Sigmoid colon (tissue), 4 donors: ENCODE data around the gene RING1.

Experiments
- EP300 ChIP-seq, 4 donors: sonication (generic); formaldehyde crosslinking; IDR thresholded peaks; one replicate each; pipeline ENCODE4 v1.6.1; 2017; ENCODE audit warnings: antibody characterized with exemption in 4 of 4
- POLR2A ChIP-seq, 2 donors: fragments of 450-650 bp; IDR thresholded peaks; one replicate each; pipeline ENCODE4 v1.6.1; 2016; ENCODE audit warnings: antibody characterized with exemption in 2 of 2, mild to moderate bottlenecking in 2 of 2, moderate library complexity in 2 of 2
- POLR2AphosphoS5 ChIP-seq, 4 donors: sonication (generic); formaldehyde crosslinking; IDR thresholded peaks; one replicate each; pipeline ENCODE4 v1.6.1; 2017; ENCODE audit warnings: antibody characterized with exemption in 4 of 4
- TF ChIP-seq, protein P1 (sequence below), 4 experiments: fragments of 450-650 bp in 3 of 4; fragments of 200-600 bp in 1 of 4; IDR thresholded peaks; one replicate each; pipeline ENCODE4 v1.5.1; 2016 to 2019; ENCODE audit warnings: antibody characterized with exemption in 4 of 4, mild to moderate bottlenecking in 3 of 4, moderate library complexity in 2 of 4

DNA sequence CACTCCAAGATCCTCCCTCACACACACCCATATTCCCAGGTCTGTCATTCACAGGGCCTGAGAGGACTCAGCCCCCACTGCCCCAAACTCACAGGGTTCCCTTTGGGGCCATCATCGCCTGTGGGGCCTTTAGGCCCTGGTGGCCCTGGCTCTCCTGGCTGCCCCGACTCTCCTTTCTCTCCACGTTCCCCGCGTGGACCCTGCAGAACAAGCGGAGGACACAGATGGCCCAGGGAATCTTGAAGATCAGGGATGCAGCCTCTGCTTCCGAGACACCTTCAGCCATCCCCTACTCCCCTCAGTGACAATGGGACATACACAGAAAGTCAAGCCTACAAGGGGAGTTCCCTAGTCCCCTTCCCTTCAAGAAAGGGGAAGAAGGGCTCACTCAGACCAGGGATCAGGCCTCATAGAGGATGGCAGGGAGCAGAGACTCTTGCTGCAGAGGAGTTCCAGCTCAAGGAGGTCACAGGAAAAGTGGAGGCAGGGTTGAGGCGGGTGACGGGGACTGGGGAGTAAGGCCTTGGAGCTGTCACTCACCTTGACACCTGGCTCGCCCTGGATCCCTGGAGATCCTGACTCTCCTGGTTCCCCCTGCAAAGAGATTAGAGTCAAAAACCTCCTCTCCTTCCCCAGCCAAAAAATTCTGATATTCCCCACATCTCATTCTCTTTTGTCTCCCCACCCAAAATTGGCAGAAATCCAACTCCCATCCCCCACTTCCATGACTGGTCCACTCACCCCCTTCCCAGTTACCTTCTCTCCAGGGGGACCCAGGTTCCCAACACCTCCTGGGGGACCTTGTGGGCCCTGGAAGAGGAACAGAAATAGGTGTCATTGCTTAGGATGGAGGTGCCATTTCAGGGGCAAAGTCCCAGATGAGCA, 38.8 kb upstream of the RING1 start:
- no peak for TF ChIP-seq POLR2A (IDR thresholded peaks at IDR 0.05)
- TF ChIP-seq, protein P1, sequence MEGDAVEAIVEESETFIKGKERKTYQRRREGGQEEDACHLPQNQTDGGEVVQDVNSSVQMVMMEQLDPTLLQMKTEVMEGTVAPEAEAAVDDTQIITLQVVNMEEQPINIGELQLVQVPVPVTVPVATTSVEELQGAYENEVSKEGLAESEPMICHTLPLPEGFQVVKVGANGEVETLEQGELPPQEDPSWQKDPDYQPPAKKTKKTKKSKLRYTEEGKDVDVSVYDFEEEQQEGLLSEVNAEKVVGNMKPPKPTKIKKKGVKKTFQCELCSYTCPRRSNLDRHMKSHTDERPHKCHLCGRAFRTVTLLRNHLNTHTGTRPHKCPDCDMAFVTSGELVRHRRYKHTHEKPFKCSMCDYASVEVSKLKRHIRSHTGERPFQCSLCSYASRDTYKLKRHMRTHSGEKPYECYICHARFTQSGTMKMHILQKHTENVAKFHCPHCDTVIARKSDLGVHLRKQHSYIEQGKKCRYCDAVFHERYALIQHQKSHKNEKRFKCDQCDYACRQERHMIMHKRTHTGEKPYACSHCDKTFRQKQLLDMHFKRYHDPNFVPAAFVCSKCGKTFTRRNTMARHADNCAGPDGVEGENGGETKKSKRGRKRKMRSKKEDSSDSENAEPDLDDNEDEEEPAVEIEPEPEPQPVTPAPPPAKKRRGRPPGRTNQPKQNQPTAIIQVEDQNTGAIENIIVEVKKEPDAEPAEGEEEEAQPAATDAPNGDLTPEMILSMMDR (IDR thresholded peaks at IDR 0.05): no peak
- no peak for TF ChIP-seq EP300 (IDR thresholded peaks at IDR 0.05)
- no peak for TF ChIP-seq POLR2AphosphoS5 (IDR thresholded peaks at IDR 0.05)
